ENCODE results near the gene POLR1H.
"Not testable (repeated sequence)": the region's sequence is repeated elsewhere in the genome, so short reads cannot be mapped to it uniquely, and the experiment has no call there.

Gene POLR1H

DNA sequence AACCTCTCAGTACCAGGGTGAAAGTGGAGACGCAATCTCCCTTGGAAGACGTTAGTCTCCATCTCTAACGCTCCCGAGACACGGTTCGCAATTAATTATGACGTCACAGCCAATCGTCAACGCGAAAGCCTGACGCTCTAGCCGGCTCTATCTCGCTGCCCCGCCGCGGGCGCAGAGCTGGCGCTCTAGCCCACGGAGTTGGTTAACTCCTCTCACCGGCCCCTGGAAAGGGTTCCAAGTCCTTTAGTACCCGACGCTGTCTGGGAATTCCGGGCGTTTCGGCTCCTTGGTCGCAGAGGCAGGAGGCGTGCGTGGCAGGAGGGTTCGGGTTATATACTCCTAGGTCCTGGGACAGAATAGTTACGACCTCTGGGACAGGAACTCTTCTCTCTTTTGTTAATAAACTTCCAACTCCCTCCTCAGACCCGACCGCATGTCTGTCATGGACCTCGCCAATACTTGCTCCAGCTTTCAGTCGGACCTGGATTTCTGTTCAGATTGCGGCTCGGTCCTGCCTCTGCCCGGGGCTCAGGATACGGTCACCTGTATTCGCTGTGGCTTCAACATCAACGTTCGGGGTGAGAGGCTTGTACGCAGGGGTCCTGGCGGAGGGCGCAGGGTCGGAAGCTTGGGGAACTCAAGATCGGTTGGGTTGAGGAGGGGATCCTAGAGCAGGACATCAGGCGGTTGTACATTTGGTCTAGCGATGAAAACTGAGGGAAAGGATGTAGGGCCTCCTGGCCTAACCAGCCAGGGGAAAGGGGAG, at the start of gene POLR1H:
Gene POLR1H, plus strand, starts transcription at position 174 of the 766 bp plus-strand sequence. Its CDS starts 260 bp downstream, at position 434.
- DNase-seq: peak; percentile 97

GRCh38 chr6:30013291-30013922, 47.7 kb upstream of the POLR1H start:
- peak; percentile 15 for DNase-seq

- no peak for DNase-seq
Observed at GRCh38 chr6:30019819-30020218, 41.2 kb upstream of the POLR1H start.

GRCh38 chr6:30020626-30021025, 40.4 kb upstream of the POLR1H start:
- DNase-seq: no peak

GRCh38 chr6:30022189-30022588, 38.9 kb upstream of the POLR1H start:
- DNase-seq: no peak

DNA sequence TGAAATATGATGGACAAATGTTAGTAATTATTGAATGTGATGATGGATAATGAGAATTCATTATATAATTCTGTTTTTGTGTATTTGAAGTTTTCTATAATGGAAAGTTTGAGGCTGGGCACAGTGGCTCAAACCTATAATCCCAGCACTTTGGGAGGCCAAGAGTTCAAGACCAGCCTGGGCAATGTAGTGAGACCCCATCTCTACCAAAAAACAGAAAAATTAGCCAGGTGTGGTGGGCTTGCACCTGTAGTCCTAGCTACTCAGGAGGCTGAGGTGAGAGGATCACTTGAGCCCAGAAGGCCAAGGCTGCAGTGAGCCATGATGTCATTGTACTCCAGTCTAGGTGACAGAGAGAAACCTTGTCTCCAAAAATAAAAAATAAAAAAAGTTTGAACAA, 38.4 kb upstream of the POLR1H start:
- not testable (repeated sequence) for DNase-seq

DNA sequence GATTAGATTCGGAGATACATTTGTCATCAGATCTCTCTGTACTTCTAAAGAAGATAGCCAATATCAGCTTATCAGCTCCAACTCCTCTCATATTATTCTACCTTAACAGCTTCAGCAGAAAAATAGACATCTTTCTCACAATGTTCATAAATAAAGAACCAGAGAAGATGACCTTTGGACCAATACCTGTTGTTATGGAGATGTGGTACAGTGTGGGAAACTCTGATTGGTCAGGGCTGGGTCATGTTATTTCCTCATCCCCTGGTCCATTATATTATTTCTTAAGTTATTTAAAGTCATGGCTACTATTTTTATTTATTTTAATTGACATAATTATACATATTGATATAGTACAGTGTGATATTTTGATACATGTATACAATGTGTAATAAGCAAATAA, 35.9 kb upstream of the POLR1H start:
- DNase-seq: no peak

- no peak for DNase-seq
Observed at GRCh38 chr6:30029588-30029987, 31.5 kb upstream of the POLR1H start.

- no peak for DNase-seq
Observed at GRCh38 chr6:30031381-30031780, 29.7 kb upstream of the POLR1H start.

- not testable (repeated sequence) for DNase-seq
Observed at GRCh38 chr6:30033440-30033839, 27.6 kb upstream of the POLR1H start.

DNA sequence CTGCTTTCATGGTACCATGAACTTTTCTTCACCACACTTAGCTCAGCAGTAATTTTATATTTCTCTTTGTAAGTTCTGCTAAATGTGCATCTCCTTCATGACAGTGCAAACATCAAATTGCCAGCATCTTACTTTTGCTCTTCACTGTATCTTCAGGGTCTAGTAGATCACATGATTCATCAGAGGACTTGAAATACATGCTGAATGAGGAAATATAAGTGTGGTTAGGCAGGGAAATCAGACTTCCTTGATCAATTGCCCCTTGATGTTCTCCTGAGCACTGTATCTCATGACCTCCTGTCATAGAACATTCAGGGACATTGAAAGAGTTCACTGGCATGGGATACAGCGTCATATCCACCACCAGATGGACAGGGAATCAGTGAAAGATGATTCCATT, 25.3 kb upstream of the POLR1H start:
- DNase-seq: no peak

DNA sequence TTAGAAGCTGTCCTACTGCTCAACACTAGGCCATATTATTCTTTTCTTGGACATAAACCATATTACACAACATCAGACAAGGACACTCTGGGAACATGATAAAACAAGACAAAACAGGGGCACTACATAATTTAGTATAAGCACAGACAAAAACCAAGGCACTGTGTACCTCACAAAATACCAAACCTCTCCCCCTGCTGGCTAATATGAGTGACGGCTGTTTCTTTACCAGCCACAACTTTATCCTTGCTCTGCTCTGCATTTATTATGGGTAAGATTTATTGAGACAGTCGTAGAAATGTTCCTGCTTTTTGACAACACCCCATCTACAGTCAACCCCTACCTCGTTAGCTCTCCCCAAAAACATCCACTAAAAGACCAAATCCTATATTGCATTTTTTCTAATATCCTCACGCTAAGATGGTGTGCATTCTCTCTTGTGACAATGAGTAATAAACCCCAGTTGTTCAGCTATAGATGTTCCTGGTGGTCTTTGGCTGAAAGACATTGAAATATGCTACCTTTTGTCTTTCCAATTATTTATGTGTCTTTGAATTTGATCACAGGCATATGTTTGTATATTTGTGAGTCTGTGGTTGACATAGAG, 23.8 kb upstream of the POLR1H start:
- no peak for DNase-seq

GRCh38 chr6:30041221-30041620, 19.8 kb upstream of the POLR1H start:
- no peak for DNase-seq

DNA sequence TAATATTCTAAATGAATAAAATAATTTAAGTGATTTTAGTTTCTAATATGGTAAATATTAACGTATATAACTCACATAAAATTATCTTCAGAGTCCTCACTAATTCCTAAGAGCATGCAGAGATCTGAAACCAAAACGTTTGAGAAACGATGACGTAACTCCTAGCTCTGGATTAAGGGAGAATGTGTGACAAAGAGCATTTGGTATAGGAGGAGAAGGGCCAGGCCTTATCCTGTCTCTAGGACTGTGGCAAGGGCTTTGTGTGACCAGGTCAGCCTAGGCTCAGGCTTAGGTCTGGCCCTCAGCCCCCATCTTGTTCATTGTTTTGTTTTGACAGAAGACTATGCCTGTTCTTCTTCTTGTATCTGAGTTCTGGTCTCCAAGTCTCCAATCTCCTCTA, 19.2 kb upstream of the POLR1H start:
- no peak for DNase-seq

DNA sequence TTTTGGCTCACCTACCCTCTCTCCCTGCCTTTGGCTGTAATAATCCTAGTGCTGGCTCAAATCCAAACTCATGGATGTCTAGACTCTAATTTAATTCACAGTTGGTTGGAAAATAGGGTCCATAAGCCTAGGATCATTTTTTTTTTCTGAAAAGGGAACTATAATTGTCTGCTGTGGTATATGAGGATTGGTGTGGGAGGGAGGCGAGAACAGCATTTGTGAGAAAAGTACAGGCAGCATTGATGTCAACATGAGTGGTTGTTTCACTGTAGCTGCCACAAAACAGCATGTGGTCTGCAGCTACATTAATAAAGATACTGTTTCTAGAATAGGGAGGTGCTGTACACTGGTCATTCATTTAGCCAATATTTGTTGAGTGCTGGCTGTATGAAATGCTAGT, 18.6 kb upstream of the POLR1H start:
- no peak for DNase-seq

DNA sequence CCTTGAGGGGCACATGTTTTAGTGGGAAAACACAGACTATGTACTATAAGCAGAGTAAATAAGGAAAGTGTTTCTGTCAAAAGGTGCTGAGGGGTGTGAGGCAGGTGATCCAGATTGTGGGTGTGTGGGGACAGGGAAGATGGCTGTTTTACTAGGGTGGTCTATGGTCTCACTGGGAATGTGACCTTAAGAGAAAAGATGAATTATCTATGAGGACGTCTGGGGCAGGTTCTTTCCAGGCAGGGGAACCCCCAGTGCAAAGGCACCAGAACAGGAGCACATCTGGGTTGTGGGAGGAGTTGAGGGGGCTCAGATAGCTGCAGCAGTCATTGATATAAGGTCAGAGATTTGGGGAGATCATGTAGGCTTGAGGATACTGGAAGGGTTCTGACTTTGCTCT, 18.2 kb upstream of the POLR1H start:
- DNase-seq: no peak

- DNase-seq: no peak
Observed at GRCh38 chr6:30043744-30044143, 17.3 kb upstream of the POLR1H start.

GRCh38 chr6:30044630-30045029, 16.4 kb upstream of the POLR1H start:
- no peak for DNase-seq

GRCh38 chr6:30047220-30047619, 13.8 kb upstream of the POLR1H start:
- DNase-seq: no peak

GRCh38 chr6:30053682-30054081, 7.4 kb upstream of the POLR1H start:
- DNase-seq: no peak

DNA sequence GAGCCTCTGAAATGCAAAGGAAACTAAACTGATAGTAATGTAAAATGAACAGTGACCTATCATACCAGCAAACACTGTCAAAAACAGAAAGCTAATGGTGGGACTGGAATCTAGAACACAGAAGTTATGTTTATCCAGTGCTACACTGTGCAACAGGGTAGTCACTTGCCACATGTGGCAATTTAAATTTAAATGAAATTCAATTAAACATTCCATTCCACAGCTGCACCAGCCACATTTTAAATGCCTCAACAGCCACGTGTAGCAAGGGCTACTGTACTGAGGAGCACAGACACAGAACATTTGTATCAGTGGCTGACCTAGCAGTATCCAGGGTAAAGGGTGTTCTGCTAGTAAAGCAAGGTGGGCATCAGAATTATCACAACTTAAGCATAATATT, 5.6 kb upstream of the POLR1H start:
- no peak for DNase-seq

- DNase-seq: no peak
Observed at GRCh38 chr6:30060606-30061091, 416 bp upstream of the POLR1H start.

DNA sequence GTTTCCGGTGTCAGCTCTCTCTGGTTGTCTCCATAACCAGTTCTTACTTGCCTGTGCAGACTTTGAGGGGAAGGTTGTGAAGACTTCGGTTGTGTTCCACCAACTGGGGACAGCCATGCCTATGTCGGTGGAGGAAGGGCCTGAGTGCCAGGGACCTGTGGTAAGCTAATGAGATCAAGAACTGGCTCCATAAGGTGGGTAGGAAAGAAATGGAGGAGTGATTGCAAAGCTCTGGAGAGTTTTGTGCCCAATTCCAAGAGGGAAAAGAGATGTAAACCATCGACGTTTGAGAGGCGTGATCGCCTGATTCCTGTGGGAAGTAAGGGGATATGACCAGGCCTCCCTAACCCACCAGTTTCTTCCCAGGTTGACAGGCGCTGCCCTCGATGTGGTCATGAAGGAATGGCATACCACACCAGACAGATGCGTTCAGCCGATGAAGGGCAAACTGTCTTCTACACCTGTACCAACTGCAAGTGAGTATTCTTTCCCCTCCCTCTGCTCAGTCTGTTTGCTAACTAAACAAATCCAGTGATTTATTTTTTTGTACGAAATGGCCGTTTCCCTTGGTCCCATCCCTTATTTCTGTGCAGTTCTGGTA, 893 bp downstream of the POLR1H start:
- DNase-seq: no peak
